Kidney (tissue), 14 donors: Measurements from ENCODE around the gene TTYH2. TPM values are rescaled to one million over a fixed set of nuclear protein-coding genes. Genes with fewer than 3 reads are reported as not detected.

Experiments used
- DNase-seq, 5 donors: peaks; one replicate each; pipeline ENCODE4 v3.0.0-alpha.2; 2013 to 2020
- FAIRE-seq: peaks from 2 replicates; lab custom pipeline; 2012; peaks lifted over from hg19 to GRCh38; lab: Jason Lieb, UNC
- H3K27ac ChIP-seq, 2 donors: one replicate each; pipeline ENCODE4 v1.7.0; 2013; ENCODE audit warnings: low read depth in 2 of 2, low read length in 2 of 2, inconsistent platforms in 1 of 2
- H3K27me3 ChIP-seq: one replicate; pipeline ENCODE4 v1.7.1; 2013; ENCODE audit warnings: low read length, inconsistent platforms; ENCODE audit not compliant: control insufficient read depth, insufficient read depth
- H3K36me3 ChIP-seq, 3 donors: one replicate each; pipeline versions ENCODE4 v1.7.0 to v1.7.1; 2013; ENCODE audit warnings: low read length in 3 of 3, control low read depth in 1 of 3, inconsistent platforms in 1 of 3; ENCODE audit not compliant: insufficient read depth in 3 of 3, control insufficient read depth in 2 of 3
- H3K4me1 ChIP-seq, 3 donors: one replicate each; pipeline versions ENCODE4 v1.7.0 to v1.7.1; 2013; ENCODE audit warnings: low read length in 3 of 3, inconsistent platforms in 1 of 3, low read depth in 1 of 3; ENCODE audit not compliant: control insufficient read depth in 2 of 3, insufficient read depth in 2 of 3
- H3K4me3 ChIP-seq, 3 donors: one replicate each; pipeline versions ENCODE4 v1.7.0 to v1.8.1; 2013; ENCODE audit warnings: low read length in 3 of 3, control low read depth in 1 of 3, inconsistent platforms in 1 of 3
- H3K9ac ChIP-seq, 3 donors: one replicate each; pipeline versions ENCODE4 v1.7.0 to v1.7.1; 2013; ENCODE audit warnings: low read length in 3 of 3, control low read depth in 1 of 3, inconsistent platforms in 1 of 3
- H3K9me3 ChIP-seq, 3 donors: one replicate each; pipeline versions ENCODE4 v1.7.0 to v1.7.1; 2013; ENCODE audit warnings: low read length in 3 of 3, control low read depth in 1 of 3, inconsistent platforms in 1 of 3; ENCODE audit not compliant: control insufficient read depth in 2 of 3, insufficient read depth in 1 of 3
- intact Hi-C: fragments of 100-400 bp; cut with DNase I; formaldehyde crosslinking; loops from one replicate; pipeline ENCODE4 v1.11.1; 2022
- polyA plus RNA-seq: library from polyadenylated mRNA; stranded (reverse); fragments of 350-450 nt; fragmentation: Illumina TruSeq; extraction: RNeasy Lipid Tissue Mini Kit (QIAGEN cat#74804); gene quantifications from one replicate; pipeline ENCODE4 v1.2.3, GENCODE V29; 2014; ENCODE audit warnings: low read depth, low replicate concordance; ENCODE audit not compliant: insufficient read depth
- total RNA-seq: library from RNA; stranded (reverse); fragmentation: NEBNext Ultra II Directional; extraction: Animal tissue kit (Norgen Biotek cat#: 25700); gene quantifications from one replicate; pipeline ENCODE4 v1.2.1, GENCODE V29; 2021
- TF ChIP-seq, protein P1 (sequence below): IDR thresholded peaks from 3 replicates; pipeline ENCODE4 v1.5.1; 2012; ENCODE audit warnings: mild to moderate bottlenecking, moderate library complexity, borderline replicate concordance; ENCODE audit not compliant: insufficient read depth; ENCODE audit errors: extremely low read depth
- donor health status: control.
- donor health status: control.
- donor health status: control.
- donor health status: control.
- donor health status: control.
- donor health status: DM: yes; HTN: yes; CAD: no.
- donor health status: Normal renal cell carcinoma (clear cell type).

The TTYH2 gene
- total and polyA plus RNA-seq, 2 donors from 2014 or later: 2.4 to 7.1 TPM

- Histone ChIP-seq H3K36me3 (no peaks in the 10 kb centered on the region), H3K27me3 (no peaks in the 10 kb centered on the region), H3K4me3 (no peak overlapping the region), H3K27ac (no peak overlapping the region), H3K9me3 (no peaks in the 10 kb centered on the region), H3K4me1 (no peaks in the 10 kb centered on the region), H3K9ac (no peak overlapping the region)
- DNase-seq: no peak
- TF ChIP-seq, protein P1, sequence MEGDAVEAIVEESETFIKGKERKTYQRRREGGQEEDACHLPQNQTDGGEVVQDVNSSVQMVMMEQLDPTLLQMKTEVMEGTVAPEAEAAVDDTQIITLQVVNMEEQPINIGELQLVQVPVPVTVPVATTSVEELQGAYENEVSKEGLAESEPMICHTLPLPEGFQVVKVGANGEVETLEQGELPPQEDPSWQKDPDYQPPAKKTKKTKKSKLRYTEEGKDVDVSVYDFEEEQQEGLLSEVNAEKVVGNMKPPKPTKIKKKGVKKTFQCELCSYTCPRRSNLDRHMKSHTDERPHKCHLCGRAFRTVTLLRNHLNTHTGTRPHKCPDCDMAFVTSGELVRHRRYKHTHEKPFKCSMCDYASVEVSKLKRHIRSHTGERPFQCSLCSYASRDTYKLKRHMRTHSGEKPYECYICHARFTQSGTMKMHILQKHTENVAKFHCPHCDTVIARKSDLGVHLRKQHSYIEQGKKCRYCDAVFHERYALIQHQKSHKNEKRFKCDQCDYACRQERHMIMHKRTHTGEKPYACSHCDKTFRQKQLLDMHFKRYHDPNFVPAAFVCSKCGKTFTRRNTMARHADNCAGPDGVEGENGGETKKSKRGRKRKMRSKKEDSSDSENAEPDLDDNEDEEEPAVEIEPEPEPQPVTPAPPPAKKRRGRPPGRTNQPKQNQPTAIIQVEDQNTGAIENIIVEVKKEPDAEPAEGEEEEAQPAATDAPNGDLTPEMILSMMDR: no peak
- intact Hi-C loops: no loop called here
- no peak for FAIRE-seq
Measured at GRCh38 chr17:74220946-74221818, 7.8 kb downstream of the TTYH2 start.

GRCh38 chr17:74222399-74222798, 9.0 kb downstream of the TTYH2 start:
- TF ChIP-seq, protein P1: no peak
- Histone ChIP-seq H3K36me3 (no peaks in the 10 kb centered on the region), H3K4me1 (no peaks in the 10 kb centered on the region), H3K9ac (no peak overlapping the region), H3K9me3 (no peaks in the 10 kb centered on the region), H3K27ac (no peak overlapping the region), H3K4me3 (no peak overlapping the region), H3K27me3 (no peaks in the 10 kb centered on the region)
- intact Hi-C loops: no loop called here
- DNase-seq (no peak), FAIRE-seq (no peak)

DNA sequence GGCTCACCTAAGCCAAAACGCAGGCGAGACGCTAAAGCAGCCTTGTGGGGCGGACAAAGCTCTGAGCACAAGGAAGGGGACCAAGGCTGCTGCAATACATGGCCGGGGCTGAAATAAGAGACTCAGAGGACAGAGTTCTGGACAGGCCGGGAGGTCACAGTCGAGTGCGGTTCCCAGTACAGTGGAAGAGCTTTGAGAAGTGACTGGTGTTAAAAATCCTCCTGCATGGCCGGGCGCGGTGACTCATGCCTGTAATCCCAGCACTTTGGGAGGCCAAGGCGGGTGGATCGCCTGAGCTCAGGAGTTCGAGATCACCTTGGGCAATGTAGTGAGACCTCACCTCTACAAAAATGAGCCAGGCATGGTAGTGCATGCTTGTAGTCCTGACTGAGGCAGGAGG, 10.5 kb downstream of the TTYH2 start:
- no peak for FAIRE-seq
- no peak overlapping the region for H3K9ac ChIP-seq
- no peaks in the 10 kb centered on the region for H3K9me3 ChIP-seq
- no peak overlapping the region for H3K27ac ChIP-seq
- no peaks in the 10 kb centered on the region for H3K4me1 ChIP-seq
- no peaks in the 10 kb centered on the region for H3K36me3 ChIP-seq
- intact Hi-C loops: no loop called here
- TF ChIP-seq, protein P1: no peak
- no peaks in the 10 kb centered on the region for H3K27me3 ChIP-seq
- DNase-seq: no peak
- H3K4me3 ChIP-seq: no peak overlapping the region
